Liver (tissue), 9 donors: ENCODE results near the gene CARD14. TPM values are rescaled to one million over a fixed set of nuclear protein-coding genes. Genes with fewer than 3 reads are reported as not detected.

Source experiments
- DNase-seq: peaks from one replicate; pipeline ENCODE4 v3.0.0-alpha.2; 2017; ENCODE audit warnings: low spot score
- H3K27ac ChIP-seq, 2 donors: one replicate each; pipeline ENCODE4 v1.7.0; 2013; ENCODE audit warnings: inconsistent platforms in 2 of 2, low read length in 2 of 2, control low read depth in 1 of 2, low read depth in 1 of 2, mild to moderate bottlenecking in 1 of 2
- H3K27me3 ChIP-seq, 4 donors: one replicate each; pipeline versions ENCODE4 v1.6.1 to v1.7.0; 2013; ENCODE audit warnings: low read length in 3 of 4, inconsistent platforms in 1 of 4, mild to moderate bottlenecking in 1 of 4, moderate library complexity in 1 of 4; ENCODE audit not compliant: control insufficient read depth in 4 of 4, insufficient read depth in 4 of 4
- H3K36me3 ChIP-seq, 4 donors: one replicate each; pipeline versions ENCODE4 v1.6.1 to v1.7.0; 2013; ENCODE audit warnings: low read length in 3 of 4, mild to moderate bottlenecking in 3 of 4, low read depth in 1 of 4, moderate library complexity in 1 of 4; ENCODE audit not compliant: control insufficient read depth in 4 of 4, insufficient read depth in 3 of 4
- H3K4me1 ChIP-seq, 4 donors: one replicate each; pipeline versions ENCODE4 v1.6.1 to v1.7.0; 2013; ENCODE audit warnings: low read length in 3 of 4, mild to moderate bottlenecking in 3 of 4, moderate library complexity in 1 of 4; ENCODE audit not compliant: control insufficient read depth in 4 of 4, insufficient read depth in 4 of 4
- H3K4me3 ChIP-seq, 3 donors: one replicate each; pipeline versions ENCODE4 v1.6.1 to v1.7.0; 2013; ENCODE audit warnings: low read length in 3 of 3, control low read depth in 1 of 3, low read depth in 1 of 3, mild to moderate bottlenecking in 1 of 3
- H3K9ac ChIP-seq, 2 donors: one replicate each; pipeline ENCODE4 v1.7.0; 2013; ENCODE audit warnings: low read length in 2 of 2, mild to moderate bottlenecking in 2 of 2, moderate library complexity in 2 of 2, control low read depth in 1 of 2, low read depth in 1 of 2
- H3K9me3 ChIP-seq, 4 donors: one replicate each; pipeline versions ENCODE4 v1.6.1 to v1.7.0; 2013; ENCODE audit warnings: low read length in 3 of 4; ENCODE audit not compliant: control insufficient read depth in 4 of 4
- EGR1 ChIP-seq, 2 donors: IDR thresholded peaks; 2 replicates each; pipeline ENCODE4 v1.6.1; 2016 to 2018; ENCODE audit warnings: antibody characterized with exemption in 2 of 2, low read depth in 2 of 2
- FOXA1 ChIP-seq: IDR thresholded peaks from 2 replicates; pipeline ENCODE4 v1.6.1; 2016; ENCODE audit warnings: antibody characterized with exemption
- FOXA2 ChIP-seq: IDR thresholded peaks from 2 replicates; pipeline ENCODE4 v1.6.1; 2016; ENCODE audit warnings: antibody characterized with exemption
- GABPA ChIP-seq, 2 donors: IDR thresholded peaks in 1 of 2; conservative IDR thresholded peaks in 1 of 2; 2 replicates each; pipeline ENCODE4 v1.6.1; 2016; ENCODE audit warnings: antibody characterized with exemption in 2 of 2, mild to moderate bottlenecking in 1 of 2, moderate library complexity in 1 of 2
- HNF4A ChIP-seq, 2 donors: conservative IDR thresholded peaks; 2 replicates each; pipeline ENCODE4 v1.6.1; 2016; ENCODE audit warnings: antibody characterized with exemption in 2 of 2, mild to moderate bottlenecking in 2 of 2
- HNF4G ChIP-seq: IDR thresholded peaks from 2 replicates; pipeline ENCODE4 v1.6.1; 2016; ENCODE audit warnings: antibody characterized with exemption
- JUND ChIP-seq, 2 donors: IDR thresholded peaks; 2 replicates each; pipeline ENCODE4 v1.6.1; 2016; ENCODE audit warnings: antibody characterized with exemption in 2 of 2
- NR2F2 ChIP-seq: IDR thresholded peaks from 2 replicates; pipeline ENCODE4 v1.6.1; 2016; ENCODE audit warnings: antibody characterized with exemption
- RAD21 ChIP-seq, 2 donors: IDR thresholded peaks; 2 replicates each; pipeline ENCODE4 v1.6.1; 2016; ENCODE audit warnings: antibody characterized with exemption in 2 of 2, mild to moderate bottlenecking in 2 of 2
- RXRA ChIP-seq, 2 donors: IDR thresholded peaks; 2 replicates each; pipeline ENCODE4 v1.6.1; 2017 to 2018; ENCODE audit warnings: antibody characterized with exemption in 2 of 2, mild to moderate bottlenecking in 1 of 2
- SP1 ChIP-seq: IDR thresholded peaks from 2 replicates; pipeline ENCODE4 v1.6.1; 2018; ENCODE audit warnings: antibody characterized with exemption, mild to moderate bottlenecking
- TAF1 ChIP-seq: conservative IDR thresholded peaks from 2 replicates; pipeline ENCODE4 v1.6.1; 2016; ENCODE audit warnings: antibody characterized with exemption, mild to moderate bottlenecking
- YY1 ChIP-seq: IDR thresholded peaks from 2 replicates; pipeline ENCODE4 v1.6.1; 2016; ENCODE audit warnings: antibody characterized with exemption, mild to moderate bottlenecking
- WGBS: extraction: QIAGEN DNeasy Blood & Tissue Kit; methylation state at CpG from one replicate; pipeline ENCODE4 v1.1.7; 2013; 5-methylcytosine and 5-hydroxymethylcytosine counted together
- polyA plus RNA-seq, 2 donors: library from polyadenylated mRNA; stranded (reverse) in 1 of 2; unstranded in 1 of 2; fragments of 200-250 nt in 1 of 2; fragments of >200 nt in 1 of 2; fragmentation: Nextera tagmentation in 1 of 2; extraction: Ambion mirVana in 1 of 2; gene quantifications; one replicate each; pipeline versions ENCODE4 v1.2.1 to v1.2.3, GENCODE V29; 2013 to 2015
- total RNA-seq, 2 donors: library from RNA; depleted of rRNA; stranded (reverse); fragments of >200 nt; gene quantifications; one replicate each; pipeline ENCODE4 v1.2.3, GENCODE V29; 2014
- TF ChIP-seq, protein P1 (sequence below): fragments of 150-350 bp; IDR thresholded peaks from 2 replicates; pipeline ENCODE4 v1.5.1; 2017; ENCODE audit warnings: improper control_type of control experiment, low read depth, low read length; ENCODE audit not compliant: missing input control
- TF ChIP-seq, protein P2 (sequence below): IDR thresholded peaks from 2 replicates; pipeline ENCODE4 v1.6.1; 2016; ENCODE audit warnings: antibody characterized with exemption
- TF ChIP-seq, protein P3 (sequence below): IDR thresholded peaks from 2 replicates; pipeline ENCODE4 v1.6.1; 2016; ENCODE audit warnings: antibody characterized with exemption
- TF ChIP-seq, protein P4 (sequence below): IDR thresholded peaks from 2 replicates; pipeline ENCODE4 v1.6.1; 2016; ENCODE audit warnings: antibody characterized with exemption
- TF ChIP-seq, protein P5 (sequence below): IDR thresholded peaks from 2 replicates; pipeline ENCODE4 v1.6.1; 2016; ENCODE audit warnings: antibody characterized with exemption, mild to moderate bottlenecking
- donor health status: healthy.
- donor health status: healthy.
- donor health status: healthy.
- donor health status: healthy.
- donor health status: healthy.

CARD14 gene
- total and polyA plus RNA-seq, 4 donors, result 0.07 to 0.70 (median 0.29) TPM

DNA sequence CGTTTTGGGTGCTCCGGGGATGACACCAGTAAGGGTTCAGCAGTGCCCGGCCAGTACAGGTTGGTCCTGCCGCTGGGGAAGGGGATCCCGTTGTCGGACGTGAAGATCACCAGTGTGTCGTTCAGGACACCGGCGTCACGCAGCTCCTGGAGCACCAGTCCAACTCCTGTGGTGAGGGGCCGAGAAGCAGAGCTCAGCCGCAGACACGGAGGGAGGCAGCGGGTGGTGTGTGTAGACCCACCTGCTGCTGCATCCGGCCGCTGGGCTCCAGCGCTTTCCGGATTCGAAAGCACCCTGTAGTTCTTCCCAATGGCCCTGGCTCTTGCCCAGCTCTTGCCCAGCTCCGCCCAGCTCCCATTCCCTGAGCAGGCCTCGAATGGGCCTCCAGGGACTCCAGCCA, 42.3 kb downstream of the CARD14 start (continued):
- TF ChIP-seq, protein P1, sequence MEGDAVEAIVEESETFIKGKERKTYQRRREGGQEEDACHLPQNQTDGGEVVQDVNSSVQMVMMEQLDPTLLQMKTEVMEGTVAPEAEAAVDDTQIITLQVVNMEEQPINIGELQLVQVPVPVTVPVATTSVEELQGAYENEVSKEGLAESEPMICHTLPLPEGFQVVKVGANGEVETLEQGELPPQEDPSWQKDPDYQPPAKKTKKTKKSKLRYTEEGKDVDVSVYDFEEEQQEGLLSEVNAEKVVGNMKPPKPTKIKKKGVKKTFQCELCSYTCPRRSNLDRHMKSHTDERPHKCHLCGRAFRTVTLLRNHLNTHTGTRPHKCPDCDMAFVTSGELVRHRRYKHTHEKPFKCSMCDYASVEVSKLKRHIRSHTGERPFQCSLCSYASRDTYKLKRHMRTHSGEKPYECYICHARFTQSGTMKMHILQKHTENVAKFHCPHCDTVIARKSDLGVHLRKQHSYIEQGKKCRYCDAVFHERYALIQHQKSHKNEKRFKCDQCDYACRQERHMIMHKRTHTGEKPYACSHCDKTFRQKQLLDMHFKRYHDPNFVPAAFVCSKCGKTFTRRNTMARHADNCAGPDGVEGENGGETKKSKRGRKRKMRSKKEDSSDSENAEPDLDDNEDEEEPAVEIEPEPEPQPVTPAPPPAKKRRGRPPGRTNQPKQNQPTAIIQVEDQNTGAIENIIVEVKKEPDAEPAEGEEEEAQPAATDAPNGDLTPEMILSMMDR, result no peak
- no peak for TF ChIP-seq YY1
- TF ChIP-seq EGR1 (IDR thresholded peaks at IDR 0.05; ENCODE audit: low read depth in 2 of 2), result no peak

DNA sequence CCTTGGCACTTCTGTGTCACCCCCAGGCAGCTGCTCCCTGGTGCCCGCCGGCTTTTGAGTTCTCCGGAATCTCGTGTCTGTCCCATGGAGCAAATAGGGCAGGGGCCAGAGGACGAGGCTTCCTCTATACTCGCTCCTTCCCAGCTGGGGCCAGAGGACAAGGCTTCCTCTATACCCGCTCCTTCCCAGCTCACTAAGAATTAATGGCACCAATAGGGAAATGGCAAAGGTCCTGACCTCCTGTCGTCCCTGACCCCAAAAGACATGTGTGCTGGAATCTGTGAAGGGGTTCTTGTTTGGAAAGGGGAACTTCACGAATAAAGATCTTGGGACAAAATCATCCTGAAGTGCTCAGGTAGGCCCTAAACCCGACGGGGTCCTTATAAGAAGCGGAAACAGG, 42.7 kb downstream of the CARD14 start:
- Histone ChIP-seq H3K4me3 (no peak overlapping the region), H3K27me3 (no peaks in the 10 kb centered on the region), H3K9ac (no peak overlapping the region), H3K9me3 (no peaks in the 10 kb centered on the region), H3K4me1 (no peaks in the 10 kb centered on the region), H3K27ac (no peak overlapping the region), H3K36me3 (peaks cover 2 to 51% (median 19%) of the 10 kb centered on the region in 4 donors)
- WGBS, result 90% methylated on average over 12 of the region's 12 CpGs
- DNase-seq, result no peak
- no peak for TF ChIP-seq RAD21 (IDR thresholded peaks at IDR 0.05)
- TF ChIP-seq NR2F2, result no peak
- TF ChIP-seq, protein P2, sequence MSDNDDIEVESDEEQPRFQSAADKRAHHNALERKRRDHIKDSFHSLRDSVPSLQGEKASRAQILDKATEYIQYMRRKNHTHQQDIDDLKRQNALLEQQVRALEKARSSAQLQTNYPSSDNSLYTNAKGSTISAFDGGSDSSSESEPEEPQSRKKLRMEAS, result no peak
- TF ChIP-seq, protein P3, sequence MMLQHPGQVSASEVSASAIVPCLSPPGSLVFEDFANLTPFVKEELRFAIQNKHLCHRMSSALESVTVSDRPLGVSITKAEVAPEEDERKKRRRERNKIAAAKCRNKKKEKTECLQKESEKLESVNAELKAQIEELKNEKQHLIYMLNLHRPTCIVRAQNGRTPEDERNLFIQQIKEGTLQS, result no peak
- no peak for TF ChIP-seq JUND (IDR thresholded peaks at IDR 0.05)
- no peak for TF ChIP-seq TAF1
- TF ChIP-seq YY1, result no peak
- no peak for TF ChIP-seq FOXA2
- TF ChIP-seq SP1, result no peak
- TF ChIP-seq HNF4G, result no peak
- TF ChIP-seq FOXA1, result no peak
- TF ChIP-seq HNF4A (conservative IDR thresholded peaks at IDR 0.05), result no peak
- TF ChIP-seq RXRA (IDR thresholded peaks at IDR 0.05), result no peak

DNA sequence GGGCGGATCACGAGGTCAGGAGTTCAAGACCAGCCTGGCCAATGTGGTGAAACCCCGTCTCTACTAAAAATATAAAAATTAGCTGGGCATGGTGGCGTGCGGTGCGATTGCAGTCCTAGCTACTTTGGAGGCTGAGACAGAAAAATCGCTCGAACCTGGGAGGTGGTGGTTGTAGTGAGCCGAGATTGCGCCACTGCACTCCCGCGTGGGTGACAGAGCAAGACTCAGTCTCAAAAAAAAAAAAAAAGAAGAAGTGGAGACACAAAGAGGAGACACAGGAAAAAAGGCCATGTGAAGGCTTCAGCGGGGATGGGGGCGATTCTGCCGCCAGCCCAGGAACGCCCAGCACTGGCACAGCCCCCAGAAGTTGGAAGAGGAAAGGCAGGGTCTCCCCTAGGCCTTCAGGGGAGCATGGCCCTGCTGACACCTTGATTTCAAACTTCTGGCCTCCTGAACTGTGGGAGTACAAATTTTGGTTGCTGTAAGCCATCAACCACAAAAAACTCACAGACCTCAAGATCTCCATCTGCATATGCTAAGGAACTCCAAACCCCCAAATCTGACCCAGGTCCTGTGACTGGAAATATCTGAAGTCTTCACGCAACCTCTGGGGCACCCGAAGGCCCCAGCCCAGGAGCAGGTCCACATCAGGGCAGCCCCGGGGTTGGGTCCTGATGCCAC, 43.3 kb downstream of the CARD14 start:
- Histone ChIP-seq H3K4me1 (no peaks in the 10 kb centered on the region), H3K36me3 (peaks cover 2 to 51% (median 19%) of the 10 kb centered on the region in 4 donors), H3K9me3 (no peaks in the 10 kb centered on the region), H3K27ac (no peak overlapping the region), H3K9ac (no peak overlapping the region), H3K27me3 (no peaks in the 10 kb centered on the region), H3K4me3 (no peak overlapping the region)
- WGBS, result 82% methylated on average over 19 of the region's 19 CpGs
- no peak for DNase-seq
- TF ChIP-seq HNF4G, result no peak
- no peak for TF ChIP-seq TAF1
- TF ChIP-seq, protein P3, result no peak
- TF ChIP-seq YY1, result no peak
- TF ChIP-seq, protein P4, sequence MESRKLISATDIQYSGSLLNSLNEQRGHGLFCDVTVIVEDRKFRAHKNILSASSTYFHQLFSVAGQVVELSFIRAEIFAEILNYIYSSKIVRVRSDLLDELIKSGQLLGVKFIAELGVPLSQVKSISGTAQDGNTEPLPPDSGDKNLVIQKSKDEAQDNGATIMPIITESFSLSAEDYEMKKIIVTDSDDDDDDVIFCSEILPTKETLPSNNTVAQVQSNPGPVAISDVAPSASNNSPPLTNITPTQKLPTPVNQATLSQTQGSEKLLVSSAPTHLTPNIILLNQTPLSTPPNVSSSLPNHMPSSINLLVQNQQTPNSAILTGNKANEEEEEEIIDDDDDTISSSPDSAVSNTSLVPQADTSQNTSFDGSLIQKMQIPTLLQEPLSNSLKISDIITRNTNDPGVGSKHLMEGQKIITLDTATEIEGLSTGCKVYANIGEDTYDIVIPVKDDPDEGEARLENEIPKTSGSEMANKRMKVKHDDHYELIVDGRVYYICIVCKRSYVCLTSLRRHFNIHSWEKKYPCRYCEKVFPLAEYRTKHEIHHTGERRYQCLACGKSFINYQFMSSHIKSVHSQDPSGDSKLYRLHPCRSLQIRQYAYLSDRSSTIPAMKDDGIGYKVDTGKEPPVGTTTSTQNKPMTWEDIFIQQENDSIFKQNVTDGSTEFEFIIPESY, result no peak
- TF ChIP-seq, protein P5, sequence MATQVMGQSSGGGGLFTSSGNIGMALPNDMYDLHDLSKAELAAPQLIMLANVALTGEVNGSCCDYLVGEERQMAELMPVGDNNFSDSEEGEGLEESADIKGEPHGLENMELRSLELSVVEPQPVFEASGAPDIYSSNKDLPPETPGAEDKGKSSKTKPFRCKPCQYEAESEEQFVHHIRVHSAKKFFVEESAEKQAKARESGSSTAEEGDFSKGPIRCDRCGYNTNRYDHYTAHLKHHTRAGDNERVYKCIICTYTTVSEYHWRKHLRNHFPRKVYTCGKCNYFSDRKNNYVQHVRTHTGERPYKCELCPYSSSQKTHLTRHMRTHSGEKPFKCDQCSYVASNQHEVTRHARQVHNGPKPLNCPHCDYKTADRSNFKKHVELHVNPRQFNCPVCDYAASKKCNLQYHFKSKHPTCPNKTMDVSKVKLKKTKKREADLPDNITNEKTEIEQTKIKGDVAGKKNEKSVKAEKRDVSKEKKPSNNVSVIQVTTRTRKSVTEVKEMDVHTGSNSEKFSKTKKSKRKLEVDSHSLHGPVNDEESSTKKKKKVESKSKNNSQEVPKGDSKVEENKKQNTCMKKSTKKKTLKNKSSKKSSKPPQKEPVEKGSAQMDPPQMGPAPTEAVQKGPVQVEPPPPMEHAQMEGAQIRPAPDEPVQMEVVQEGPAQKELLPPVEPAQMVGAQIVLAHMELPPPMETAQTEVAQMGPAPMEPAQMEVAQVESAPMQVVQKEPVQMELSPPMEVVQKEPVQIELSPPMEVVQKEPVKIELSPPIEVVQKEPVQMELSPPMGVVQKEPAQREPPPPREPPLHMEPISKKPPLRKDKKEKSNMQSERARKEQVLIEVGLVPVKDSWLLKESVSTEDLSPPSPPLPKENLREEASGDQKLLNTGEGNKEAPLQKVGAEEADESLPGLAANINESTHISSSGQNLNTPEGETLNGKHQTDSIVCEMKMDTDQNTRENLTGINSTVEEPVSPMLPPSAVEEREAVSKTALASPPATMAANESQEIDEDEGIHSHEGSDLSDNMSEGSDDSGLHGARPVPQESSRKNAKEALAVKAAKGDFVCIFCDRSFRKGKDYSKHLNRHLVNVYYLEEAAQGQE, result no peak
- no peak for TF ChIP-seq RXRA (IDR thresholded peaks at IDR 0.05)
- TF ChIP-seq, protein P2, result no peak
- TF ChIP-seq, protein P1, result no peak
- no peak for TF ChIP-seq HNF4A (conservative IDR thresholded peaks at IDR 0.05)
- no peak for TF ChIP-seq EGR1 (IDR thresholded peaks at IDR 0.05; ENCODE audit: low read depth in 2 of 2)
- TF ChIP-seq FOXA2, result no peak
- TF ChIP-seq GABPA (IDR thresholded peaks at IDR 0.05 in 1 of 2, conservative IDR thresholded peaks at IDR 0.05 in 1 of 2), result no peak
- no peak for TF ChIP-seq RAD21 (IDR thresholded peaks at IDR 0.05)
- TF ChIP-seq JUND (IDR thresholded peaks at IDR 0.05), result no peak
- TF ChIP-seq NR2F2, result no peak
- no peak for TF ChIP-seq SP1
